Activated T-helper 1 cell treated with Interleukin-2 at 50 U/mL for 16 hours (primary cell): ENCODE results near the gene SLC2A10.
"Not testable (repeated sequence)": the region's sequence is repeated elsewhere in the genome, so short reads cannot be mapped to it uniquely, and the experiment has no call there.

Experiments
- DNase-seq: peaks from one replicate; pipeline ENCODE4 v3.0.0-alpha.2; 2020; ENCODE audit warnings: low read depth

SLC2A10 gene

GRCh38 chr20:46709459-46710152 lies at the start of gene SLC2A10:
Gene SLC2A10, plus strand, starts transcription at chr20:46709649. Its CDS starts 88 bp downstream, at chr20:46709737.
- no peak for DNase-seq

DNA sequence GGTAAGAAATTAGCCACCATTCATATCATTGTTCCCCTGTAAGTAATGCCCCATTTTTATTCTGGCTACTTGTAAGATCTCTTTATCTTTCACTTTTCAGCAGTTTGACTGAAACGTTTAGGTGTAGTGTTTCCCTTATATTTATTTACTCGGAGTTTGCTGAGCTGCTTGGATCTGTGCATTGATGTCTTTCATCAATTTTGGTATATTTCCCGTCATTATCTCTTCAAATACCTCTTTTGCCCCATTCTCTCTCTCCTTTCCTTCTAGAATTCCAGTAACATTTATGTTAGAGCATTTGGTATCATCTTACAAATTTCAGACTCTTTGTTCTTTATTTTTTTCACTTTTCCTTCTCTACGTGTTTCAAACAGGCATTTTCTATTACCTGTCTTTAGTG lies 49.0 kb upstream of the SLC2A10 start:
- DNase-seq: no peak

DNA sequence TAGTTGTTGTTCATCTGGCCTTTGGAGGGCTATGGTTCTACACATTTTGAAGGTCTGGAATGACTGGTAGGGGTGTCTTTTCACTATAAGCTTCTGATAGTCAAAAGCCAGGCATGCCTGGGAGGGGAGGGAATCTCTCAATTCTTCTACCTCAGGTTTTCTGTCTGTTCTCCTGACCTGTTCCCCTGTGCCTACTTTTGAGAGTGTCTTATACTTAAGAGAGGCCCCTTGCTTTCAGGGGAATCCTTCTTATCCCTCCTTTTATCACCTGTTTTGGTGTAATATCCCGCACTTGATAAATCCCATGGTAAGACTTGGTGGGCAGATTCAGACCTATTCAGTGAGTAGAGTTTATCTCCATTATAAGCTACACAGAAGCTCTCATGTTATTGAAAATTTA lies 47.8 kb upstream of the SLC2A10 start:
- no peak for DNase-seq

DNA sequence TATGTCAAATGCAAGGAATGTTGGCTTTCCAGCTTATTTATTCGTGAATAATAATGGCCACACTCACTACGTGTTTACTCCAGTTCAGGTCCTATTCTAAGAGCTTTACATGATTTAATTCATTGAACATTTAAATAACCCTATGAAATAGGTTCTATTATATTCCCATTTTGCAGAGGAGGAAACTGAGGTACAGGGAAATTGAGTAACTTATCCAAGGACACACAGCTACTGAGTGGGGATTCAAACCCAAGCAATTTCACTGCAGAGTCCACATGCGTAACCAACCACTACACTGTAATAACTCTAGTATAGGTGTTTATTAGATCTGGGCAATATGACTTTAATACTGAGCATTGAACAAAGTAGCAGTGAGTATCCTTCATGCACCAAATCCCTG lies 45.9 kb upstream of the SLC2A10 start:
- DNase-seq: no peak

GRCh38 chr20:46665602-46666001 lies 43.8 kb upstream of the SLC2A10 start:
- DNase-seq: no peak

GRCh38 chr20:46666306-46666705 lies 43.1 kb upstream of the SLC2A10 start:
- no peak for DNase-seq

DNA sequence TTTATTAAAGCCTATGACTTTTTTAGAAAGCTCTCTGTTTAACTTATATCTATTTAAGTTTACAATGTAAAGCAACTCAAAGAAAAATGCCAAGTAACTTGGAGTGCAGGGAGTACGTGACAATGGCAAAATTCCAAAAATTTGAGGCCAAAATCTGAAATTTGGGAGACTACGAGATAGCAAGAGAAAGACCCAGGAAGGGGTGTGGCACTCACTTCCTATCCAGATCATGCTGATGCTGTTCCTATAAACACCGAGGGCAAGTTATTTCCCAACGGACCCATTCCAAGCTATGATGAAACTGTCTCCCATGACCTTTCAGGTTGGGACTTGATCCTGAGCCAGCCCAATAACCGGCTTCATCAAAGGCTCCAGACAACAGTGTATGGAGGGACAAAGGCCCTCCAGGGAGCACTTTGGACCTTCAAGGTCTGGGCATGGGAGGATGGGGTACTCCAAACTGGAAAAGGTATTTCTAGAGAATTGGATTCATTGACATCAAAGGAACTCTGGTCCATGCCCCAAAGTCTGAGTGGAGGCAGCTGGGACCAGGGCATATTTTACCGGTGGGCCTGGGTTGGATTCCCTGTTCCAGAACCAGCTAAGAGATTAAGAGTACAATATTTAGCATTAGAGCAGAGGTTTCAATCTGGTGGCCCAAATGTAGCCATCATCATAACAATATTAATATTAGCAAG lies 42.5 kb upstream of the SLC2A10 start:
- DNase-seq: no peak

GRCh38 chr20:46670228-46670584 lies 39.2 kb upstream of the SLC2A10 start:
- no peak for DNase-seq

DNA sequence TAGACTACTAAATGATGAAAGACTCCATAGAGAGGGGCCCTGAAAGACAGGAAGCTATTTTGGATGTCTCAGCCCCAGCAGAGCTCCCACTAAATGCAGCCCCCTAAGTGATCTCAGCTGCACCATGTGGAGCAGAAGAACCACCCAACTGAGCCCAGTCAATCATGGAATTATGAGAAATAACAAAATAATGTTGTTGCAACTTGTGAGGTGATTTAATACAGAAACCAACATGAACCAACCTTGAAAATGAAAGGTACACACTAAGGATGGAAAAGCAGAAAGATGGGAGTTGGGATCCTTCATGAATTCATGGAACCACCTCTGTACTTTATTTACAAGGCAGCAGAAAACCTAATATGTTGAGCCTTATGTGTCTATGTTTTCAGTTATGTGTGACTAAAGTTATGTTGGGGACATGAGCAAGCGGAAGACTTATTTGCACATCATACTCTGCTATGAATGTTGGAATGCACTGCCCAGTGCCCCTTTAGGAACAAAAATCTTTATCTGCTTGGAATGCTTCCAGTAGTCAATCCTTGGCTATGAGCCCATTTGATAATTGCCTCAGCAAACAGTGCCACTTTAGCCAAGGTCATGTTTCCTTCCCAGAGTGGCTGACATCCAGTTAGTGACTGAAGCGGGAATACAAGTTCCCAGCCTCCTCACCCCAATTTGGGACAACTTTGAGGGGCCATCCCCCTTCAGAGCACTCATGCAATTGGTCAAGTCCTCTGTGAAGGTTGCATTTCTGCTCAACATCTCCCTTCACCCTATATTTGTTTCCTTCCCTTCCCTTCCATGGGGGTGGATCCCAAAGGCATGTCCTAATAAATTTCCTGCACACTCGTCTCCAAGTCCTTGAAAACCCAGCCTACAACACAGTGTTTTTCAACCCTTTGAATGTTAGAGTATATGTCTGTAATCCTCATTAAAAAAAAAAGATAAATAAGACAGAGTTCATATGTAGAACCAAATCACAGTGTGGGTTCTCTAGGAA lies 38.6 kb upstream of the SLC2A10 start:
- no peak for DNase-seq

GRCh38 chr20:46671866-46672542 lies 37.4 kb upstream of the SLC2A10 start:
- no peak for DNase-seq

DNA sequence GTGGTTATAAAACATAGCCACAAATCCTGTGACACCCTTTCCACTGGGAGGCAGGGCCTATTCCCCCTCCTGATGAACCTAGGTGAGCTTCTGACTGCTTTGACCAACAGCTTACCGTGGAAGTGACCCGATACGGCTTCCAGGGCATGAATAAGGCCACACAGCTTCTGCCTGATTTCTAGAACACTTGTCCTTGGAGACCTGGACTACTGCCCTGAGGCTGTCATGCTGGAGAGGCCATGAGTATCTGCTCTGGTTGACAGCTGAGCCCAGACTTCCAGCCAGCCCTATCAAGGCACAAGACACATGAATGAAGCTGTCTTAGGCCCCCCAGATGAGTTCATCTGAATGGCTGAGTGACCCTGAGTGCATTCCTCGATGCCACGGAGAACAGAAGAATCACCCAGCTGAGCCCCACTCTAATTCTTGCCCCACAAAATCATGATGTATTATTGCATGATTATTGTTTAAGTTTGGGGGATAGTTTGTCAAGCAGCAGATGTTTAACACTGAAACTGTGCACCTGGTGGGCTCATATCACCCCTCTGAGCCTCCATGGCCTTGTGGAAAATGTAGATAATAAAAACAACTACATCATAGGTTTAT lies 36.8 kb upstream of the SLC2A10 start:
- DNase-seq: no peak

DNA sequence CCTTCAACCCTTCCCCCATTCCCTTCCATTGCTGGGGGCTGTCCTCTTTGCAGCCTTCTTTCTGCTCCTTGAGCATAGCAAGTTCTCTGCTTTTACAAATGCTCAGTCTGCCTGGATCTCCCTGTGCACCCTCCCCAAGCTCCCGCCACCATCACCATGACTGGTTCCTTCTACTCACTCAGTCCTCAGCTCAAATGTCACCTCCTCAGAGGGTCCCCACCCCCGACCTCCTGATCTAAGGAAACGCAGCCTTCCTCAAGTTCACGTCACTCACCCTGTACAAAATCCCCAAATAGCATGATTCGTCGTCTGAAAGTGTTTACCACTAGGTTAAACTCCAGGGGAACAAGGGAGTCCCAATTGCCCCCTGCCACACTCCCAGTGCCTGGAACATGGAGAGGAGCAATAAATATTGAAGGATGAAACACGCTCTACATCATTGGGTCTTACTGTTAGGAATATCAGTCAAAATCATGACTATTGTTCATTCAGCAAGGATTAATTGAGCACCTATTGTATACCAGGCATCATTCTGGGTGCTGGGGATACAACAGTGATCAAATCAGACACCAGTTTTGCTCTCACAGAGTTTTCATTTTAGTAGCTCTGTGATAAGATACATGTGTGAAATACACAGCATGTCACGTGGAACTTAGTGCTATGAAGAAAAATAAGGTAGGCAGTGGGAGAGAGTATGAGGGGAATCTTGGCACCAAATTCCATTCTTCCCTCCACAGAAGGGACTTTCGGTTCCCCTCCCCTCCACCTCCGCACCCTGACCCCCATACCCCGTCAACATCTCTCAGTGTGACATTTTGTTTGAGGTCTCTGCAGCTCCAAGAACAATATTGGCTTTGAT lies 35.8 kb upstream of the SLC2A10 start:
- no peak for DNase-seq

DNA sequence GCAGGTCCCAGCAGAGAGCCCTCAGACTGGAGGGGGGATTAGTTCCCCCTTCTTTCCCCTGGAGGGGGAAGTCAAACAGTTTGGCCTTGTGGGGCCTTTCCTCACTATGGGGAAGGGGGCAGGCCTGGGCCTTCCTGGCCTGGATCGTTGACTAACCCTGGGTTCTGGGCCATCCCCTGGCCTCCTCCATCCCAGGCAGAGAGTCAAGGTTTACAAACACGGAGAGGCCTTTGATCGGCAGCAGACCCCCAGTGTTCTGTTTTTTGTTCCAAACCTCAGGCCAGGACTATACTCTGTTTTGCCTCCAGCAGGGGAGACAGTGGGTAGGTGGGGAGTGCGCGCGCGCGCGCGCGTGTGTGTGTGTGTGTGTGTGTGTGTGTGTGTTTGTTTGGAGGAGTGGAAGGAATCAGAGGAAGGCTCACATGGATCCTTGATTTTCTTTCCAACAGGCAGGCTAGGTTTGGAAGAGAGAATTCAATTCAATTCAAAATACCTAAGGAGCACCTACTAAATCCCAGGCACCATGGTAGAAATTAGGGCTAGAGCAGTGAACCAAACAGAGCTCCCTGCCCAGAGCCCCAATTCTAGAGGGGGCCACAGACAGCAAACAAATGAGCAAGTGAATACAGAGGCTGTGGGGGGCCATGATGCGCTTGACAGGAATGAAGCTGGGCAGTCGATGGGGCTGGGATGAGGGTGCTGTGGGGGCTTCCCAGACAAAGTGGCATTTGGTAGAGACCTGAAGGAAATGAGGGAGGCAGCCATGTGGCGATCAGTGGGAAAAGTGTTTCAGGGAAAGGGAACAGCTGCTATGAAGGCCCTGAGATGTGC lies 35.0 kb upstream of the SLC2A10 start:
- no peak for DNase-seq

DNA sequence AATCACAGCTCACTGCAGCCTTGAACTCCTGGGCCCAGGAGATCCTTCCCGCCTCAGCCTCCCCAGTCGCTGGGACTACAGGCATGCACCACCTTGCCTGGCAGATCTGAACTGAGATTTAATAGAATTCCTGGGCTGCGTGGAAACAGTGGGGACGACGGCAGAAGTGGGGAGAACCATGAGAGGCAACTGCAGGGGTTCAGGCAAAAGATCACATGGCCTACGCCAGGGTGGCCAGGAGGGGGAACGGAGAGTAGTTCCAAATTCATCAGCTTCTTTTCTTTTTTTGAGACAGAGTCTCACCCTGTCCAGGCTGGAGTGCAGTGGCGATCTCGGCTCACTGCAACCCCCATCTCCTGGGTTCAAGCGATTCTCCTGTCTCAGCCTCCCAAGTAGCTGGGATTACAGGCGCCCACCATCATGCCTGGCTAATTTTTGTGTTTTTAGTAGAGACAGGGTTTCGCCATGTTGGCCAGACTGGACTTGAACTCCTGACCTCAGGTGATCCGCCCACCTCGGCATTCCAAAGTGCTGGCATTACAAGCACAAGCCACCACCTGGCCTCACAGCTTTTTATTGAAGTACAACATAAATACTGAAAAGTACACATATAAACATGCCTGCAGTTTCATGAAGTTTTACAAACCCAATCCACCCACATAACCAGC lies 32.7 kb upstream of the SLC2A10 start:
- DNase-seq: not testable (repeated sequence)

GRCh38 chr20:46677608-46678007 lies 31.8 kb upstream of the SLC2A10 start:
- no peak for DNase-seq

GRCh38 chr20:46678516-46678915 lies 30.9 kb upstream of the SLC2A10 start:
- no peak for DNase-seq

- no peak for DNase-seq
Measured at GRCh38 chr20:46680684-46681031, 28.8 kb upstream of the SLC2A10 start.

- peak; percentile 30 for DNase-seq
Measured at GRCh38 chr20:46681032-46681854, 28.2 kb upstream of the SLC2A10 start.
